Gastrocnemius medialis (tissue), 4 donors: ENCODE measurements around the gene WDR46.

Experiments used
- CTCF ChIP-seq, 5 experiments: fragments of 450-650 bp in 3 of 5; fragments of 200-600 bp in 2 of 5; sonication (generic) in 2 of 5; IDR thresholded peaks in 4 of 5; conservative IDR thresholded peaks in 1 of 5; 1 replicate in 4 of 5; 2 replicates in 1 of 5; pipeline ENCODE4 v1.5.1; 2016 to 2019; ENCODE audit warnings: antibody characterized with exemption in 5 of 5, mild to moderate bottlenecking in 3 of 5, moderate library complexity in 3 of 5
- POLR2A ChIP-seq, 2 donors: fragments of 450-650 bp; IDR thresholded peaks; one replicate each; pipeline ENCODE4 v1.6.1; 2017; ENCODE audit warnings: antibody characterized with exemption in 2 of 2, mild to moderate bottlenecking in 2 of 2, moderate library complexity in 2 of 2

GRCh38 chr6:33271468-33272274 is 17.4 kb downstream of the WDR46 start, which contains the start of the genes RPS18 and VPS52:
- TF ChIP-seq CTCF (IDR thresholded peaks at IDR 0.05 in 4 of 5, conservative IDR thresholded peaks at IDR 0.05 in 1 of 5) (no peak), POLR2A (IDR thresholded peaks at IDR 0.05) (peak; percentile 92 to 95)
